Esophagus muscularis mucosa (tissue), 4 donors: Measurements from ENCODE around the gene SUV39H1. TPM values are rescaled to one million over a fixed set of nuclear protein-coding genes. Genes with fewer than 3 reads are reported as not detected.

Experiments used
- DNase-seq: peaks from one replicate; pipeline ENCODE4 v3.0.0-alpha.2; 2017; ENCODE audit errors: extremely low spot score
- H3K27ac ChIP-seq, 4 donors: fragments of 200-600 bp; sonication (generic); replicated peaks in 1 of 4; 1 replicate in 3 of 4; 2 replicates in 1 of 4; pipeline ENCODE4 v1.5.1; 2016 to 2019; ENCODE audit warnings: mild to moderate bottlenecking in 1 of 4
- H3K27me3 ChIP-seq, 4 donors: fragments of 200-600 bp; sonication (generic); one replicate each; pipeline versions ENCODE4 v1.5.1 to v1.6.0; 2016 to 2019
- H3K36me3 ChIP-seq, 4 donors: fragments of 200-600 bp; sonication (generic); one replicate each; pipeline ENCODE4 v1.5.1; 2016 to 2019
- H3K4me1 ChIP-seq, 4 donors: fragments of 200-600 bp; sonication (generic); one replicate each; pipeline ENCODE4 v1.5.1; 2016 to 2019
- H3K4me3 ChIP-seq, 4 donors: fragments of 200-600 bp; sonication (generic); 1 replicate in 2 of 4; 2 replicates in 2 of 4; pipeline ENCODE4 v1.5.1; 2016 to 2019; ENCODE audit warnings: mild to moderate bottlenecking in 4 of 4, moderate library complexity in 1 of 4
- H3K9me3 ChIP-seq, 4 donors: fragments of 200-600 bp; sonication (generic); 1 replicate in 3 of 4; 2 replicates in 1 of 4; pipeline ENCODE4 v1.5.1; 2016 to 2019
- CTCF ChIP-seq, 3 experiments: fragments of 200-600 bp in 2 of 3; fragments of 450-650 bp in 1 of 3; sonication (generic) in 2 of 3; IDR thresholded peaks; one replicate each; pipeline ENCODE4 v1.5.1; 2017 to 2019; ENCODE audit warnings: antibody characterized with exemption in 3 of 3, mild to moderate bottlenecking in 2 of 3, moderate library complexity in 1 of 3
- EP300 ChIP-seq: sonication (generic); formaldehyde crosslinking; IDR thresholded peaks from one replicate; pipeline ENCODE4 v1.6.1; 2017; ENCODE audit warnings: antibody characterized with exemption
- POLR2A ChIP-seq: fragments of 450-650 bp; IDR thresholded peaks from one replicate; pipeline ENCODE4 v1.6.1; 2017; ENCODE audit warnings: antibody characterized with exemption, moderate library complexity, mild to moderate bottlenecking, low read depth
- POLR2AphosphoS5 ChIP-seq, 2 donors: sonication (generic); formaldehyde crosslinking; IDR thresholded peaks; one replicate each; pipeline ENCODE4 v1.6.1; 2017; ENCODE audit warnings: antibody characterized with exemption in 2 of 2
- WGBS: methylation state at CpG from one replicate; pipeline ENCODE4 v1.1.5; 2018; 5-methylcytosine and 5-hydroxymethylcytosine counted together
- intact Hi-C: fragments of 100-400 bp; cut with DNase I; formaldehyde crosslinking; loops from one replicate; pipeline ENCODE4 v1.15.1; 2023
- total RNA-seq, 4 donors: library from RNA; depleted of rRNA; stranded (reverse); fragments of >200 nt; gene quantifications; one replicate each; pipeline versions ENCODE4 v1.1.0 to v1.2.1, GENCODE V29; 2016

SUV39H1 gene
- total RNA-seq, 4 donors from 2014 or later = 2.5 to 4.5 (median 4.3) TPM

- H3K4me1 ChIP-seq = peaks cover 5 to 6% (median 5%) of the 10 kb centered on the region in 4 donors
- no peaks in the 10 kb centered on the region for H3K9me3 ChIP-seq
- intact Hi-C loops = loop anchor here (10.0 kb wide), 1 partner anchor 47 kb away; no protein-coding TSS in a partner anchor
- no peaks in the 10 kb centered on the region for H3K27me3 ChIP-seq
- WGBS = 100% methylated on average over 1 of the region's 2 CpGs
- no peak overlapping the region for H3K27ac ChIP-seq
- no peak for TF ChIP-seq POLR2AphosphoS5 (IDR thresholded peaks at IDR 0.05)
- DNase-seq = no peak
- no peak overlapping the region for H3K4me3 ChIP-seq
- peaks cover 0 to 54% (median 26%) of the 10 kb centered on the region in 4 donors for H3K36me3 ChIP-seq
Measured at GRCh38 chrX:48702032-48702431, 5.5 kb downstream of the SUV39H1 start.

- TF ChIP-seq EP300 (no peak), CTCF (IDR thresholded peaks at IDR 0.05) (no peak), POLR2A (no peak), POLR2AphosphoS5 (IDR thresholded peaks at IDR 0.05) (no peak)
- H3K27ac ChIP-seq = no peak overlapping the region
- H3K9me3 ChIP-seq = no peaks in the 10 kb centered on the region
- no peak overlapping the region for H3K4me3 ChIP-seq
- no peaks in the 10 kb centered on the region for H3K4me1 ChIP-seq
- no peak for DNase-seq
- WGBS = 73% methylated on average over 4 of the region's 4 CpGs
- no peaks in the 10 kb centered on the region for H3K27me3 ChIP-seq
- intact Hi-C loops = loop anchor here (10.0 kb wide), 1 partner anchor 48 kb away; no protein-coding TSS in a partner anchor
- peaks cover 0 to 58% (median 28%) of the 10 kb centered on the region in 4 donors for H3K36me3 ChIP-seq
Measured at GRCh38 chrX:48702716-48703115, 6.2 kb downstream of the SUV39H1 start.

GRCh38 chrX:48703228-48703627 is 6.7 kb downstream of the SUV39H1 start:
- no peak for TF ChIP-seq POLR2A
- TF ChIP-seq EP300 = no peak
- no peak for TF ChIP-seq POLR2AphosphoS5 (IDR thresholded peaks at IDR 0.05)
- no peak for TF ChIP-seq CTCF (IDR thresholded peaks at IDR 0.05)
- no peak for DNase-seq
- Histone ChIP-seq H3K27me3 (no peaks in the 10 kb centered on the region), H3K4me1 (no peaks in the 10 kb centered on the region), H3K27ac (no peak overlapping the region), H3K36me3 (peaks cover 0 to 63% (median 29%) of the 10 kb centered on the region in 4 donors), H3K9me3 (no peaks in the 10 kb centered on the region), H3K4me3 (no peak overlapping the region)
- WGBS = 76% methylated on average over 7 of the region's 7 CpGs
- intact Hi-C loops = loop anchor here (10.0 kb wide), 1 partner anchor 48 kb away; no protein-coding TSS in a partner anchor

- TF ChIP-seq EP300 = no peak
- no peak for TF ChIP-seq POLR2AphosphoS5 (IDR thresholded peaks at IDR 0.05)
- no peaks in the 10 kb centered on the region for H3K27me3 ChIP-seq
- no peaks in the 10 kb centered on the region for H3K4me1 ChIP-seq
- no peak for DNase-seq
- intact Hi-C loops = loop anchor here (10.0 kb wide), 1 partner anchor 49 kb away; no protein-coding TSS in a partner anchor
- no peak overlapping the region for H3K4me3 ChIP-seq
- no peaks in the 10 kb centered on the region for H3K9me3 ChIP-seq
- peaks cover 0 to 63% (median 29%) of the 10 kb centered on the region in 4 donors for H3K36me3 ChIP-seq
- 55% methylated on average over 4 of the region's 4 CpGs for WGBS
- H3K27ac ChIP-seq = no peak overlapping the region
Measured at GRCh38 chrX:48703642-48704481, 7.3 kb downstream of the SUV39H1 start.

GRCh38 chrX:48705871-48706270 is 9.3 kb downstream of the SUV39H1 start:
- peaks cover 0 to 47% (median 15%) of the 10 kb centered on the region in 4 donors for H3K36me3 ChIP-seq
- DNase-seq = no peak
- WGBS = 76% methylated on average over 10 of the region's 12 CpGs
- TF ChIP-seq CTCF (IDR thresholded peaks at IDR 0.05) = no peak
- no peak for TF ChIP-seq POLR2A
- TF ChIP-seq EP300 = no peak
- no peak for TF ChIP-seq POLR2AphosphoS5 (IDR thresholded peaks at IDR 0.05)
- no peaks in the 10 kb centered on the region for H3K4me1 ChIP-seq
- no peaks in the 10 kb centered on the region for H3K9me3 ChIP-seq
- H3K27ac ChIP-seq = no peak overlapping the region
- no peak overlapping the region for H3K4me3 ChIP-seq
- intact Hi-C loops = loop anchor here (10.0 kb wide), 1 partner anchor 51 kb away; no protein-coding TSS in a partner anchor
- H3K27me3 ChIP-seq = no peaks in the 10 kb centered on the region
